HFFc6 (cell line): ENCODE measurements around the gene PPIL6. TPM values are rescaled to one million over a fixed set of nuclear protein-coding genes. Genes with fewer than 3 reads are reported as not detected.

ENCODE experiments used
- DNase-seq: peaks from one replicate; pipeline ENCODE4 v3.0.0-alpha.2; 2018
- H3K27ac Mint-ChIP-seq: 2 replicates; pipeline ENCODE4 v1.8.0; 2020; ENCODE audit warnings: mild to moderate bottlenecking, mixed read lengths
- H3K27me3 Mint-ChIP-seq: 2 replicates; pipeline ENCODE4 v1.8.0; 2021; ENCODE audit warnings: mild to moderate bottlenecking, moderate library complexity, mixed read lengths; ENCODE audit not compliant: insufficient read depth
- H3K36me3 Mint-ChIP-seq: 2 replicates; pipeline ENCODE4 v1.8.0; 2021; ENCODE audit warnings: low read depth, mixed read lengths
- H3K4me1 Mint-ChIP-seq: 2 replicates; pipeline ENCODE4 v1.8.0; 2020; ENCODE audit warnings: low read depth, mixed read lengths
- H3K4me3 Mint-ChIP-seq: 2 replicates; pipeline ENCODE4 v1.8.0; 2020; ENCODE audit warnings: mild to moderate bottlenecking, moderate library complexity, mixed read lengths
- H3K9me3 Mint-ChIP-seq: 2 replicates; pipeline ENCODE4 v1.8.0; 2020; ENCODE audit warnings: mild to moderate bottlenecking, mixed read lengths
- total RNA-seq, 6 experiments: library from RNA; stranded (reverse); fragmentation: NEBNext Ultra II Directional; extraction: Animal tissue kit (Norgen Biotek cat#: 25700); gene quantifications; 2 replicates in 1 of 6; 3 replicates in 5 of 6; pipeline ENCODE4 v1.2.3, GENCODE V29; 2021
- TF ChIP-seq, protein P1 (sequence below): fragments of 200-600 bp; sonication (generic); IDR thresholded peaks from 2 replicates; pipeline ENCODE4 v1.5.0; 2021; ENCODE audit warnings: antibody characterized with exemption, mild to moderate bottlenecking

Gene PPIL6
- total RNA-seq, 6 experiments from 2014 or later, result 0.21 to 0.53 (median 0.43) TPM; not detected in 1

DNA sequence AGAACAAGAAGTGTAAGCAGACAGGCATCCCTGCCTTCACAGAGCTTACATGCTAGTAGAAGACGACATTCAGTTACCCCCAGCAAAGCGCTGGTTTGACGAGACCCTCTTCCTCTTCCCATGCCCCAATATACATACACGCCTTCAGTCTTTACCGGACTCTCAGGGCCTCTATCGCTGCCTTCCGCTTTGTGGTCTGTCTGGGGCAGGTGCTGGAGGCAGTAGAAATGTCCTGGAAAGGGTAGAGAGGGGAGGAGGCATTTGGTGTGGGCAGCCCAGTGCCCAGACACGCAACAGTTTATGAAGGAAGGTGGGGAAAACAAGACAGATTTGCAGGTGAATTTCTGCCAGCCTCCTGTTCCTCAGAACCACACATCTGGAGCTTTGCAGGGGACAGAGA lies 6.1 kb upstream of the PPIL6 start:
- H3K4me3 Mint-ChIP-seq, result no peak overlapping the region
- peaks cover under 1% of the 10 kb centered on the region for H3K27me3 Mint-ChIP-seq
- no peak for DNase-seq
- H3K4me1 Mint-ChIP-seq, result peaks cover 9% of the 10 kb centered on the region
- no peaks in the 10 kb centered on the region for H3K9me3 Mint-ChIP-seq
- TF ChIP-seq, protein P1, sequence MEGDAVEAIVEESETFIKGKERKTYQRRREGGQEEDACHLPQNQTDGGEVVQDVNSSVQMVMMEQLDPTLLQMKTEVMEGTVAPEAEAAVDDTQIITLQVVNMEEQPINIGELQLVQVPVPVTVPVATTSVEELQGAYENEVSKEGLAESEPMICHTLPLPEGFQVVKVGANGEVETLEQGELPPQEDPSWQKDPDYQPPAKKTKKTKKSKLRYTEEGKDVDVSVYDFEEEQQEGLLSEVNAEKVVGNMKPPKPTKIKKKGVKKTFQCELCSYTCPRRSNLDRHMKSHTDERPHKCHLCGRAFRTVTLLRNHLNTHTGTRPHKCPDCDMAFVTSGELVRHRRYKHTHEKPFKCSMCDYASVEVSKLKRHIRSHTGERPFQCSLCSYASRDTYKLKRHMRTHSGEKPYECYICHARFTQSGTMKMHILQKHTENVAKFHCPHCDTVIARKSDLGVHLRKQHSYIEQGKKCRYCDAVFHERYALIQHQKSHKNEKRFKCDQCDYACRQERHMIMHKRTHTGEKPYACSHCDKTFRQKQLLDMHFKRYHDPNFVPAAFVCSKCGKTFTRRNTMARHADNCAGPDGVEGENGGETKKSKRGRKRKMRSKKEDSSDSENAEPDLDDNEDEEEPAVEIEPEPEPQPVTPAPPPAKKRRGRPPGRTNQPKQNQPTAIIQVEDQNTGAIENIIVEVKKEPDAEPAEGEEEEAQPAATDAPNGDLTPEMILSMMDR, result no peak
- peaks cover 29% of the 10 kb centered on the region for H3K36me3 Mint-ChIP-seq
- no peak overlapping the region for H3K27ac Mint-ChIP-seq

DNA sequence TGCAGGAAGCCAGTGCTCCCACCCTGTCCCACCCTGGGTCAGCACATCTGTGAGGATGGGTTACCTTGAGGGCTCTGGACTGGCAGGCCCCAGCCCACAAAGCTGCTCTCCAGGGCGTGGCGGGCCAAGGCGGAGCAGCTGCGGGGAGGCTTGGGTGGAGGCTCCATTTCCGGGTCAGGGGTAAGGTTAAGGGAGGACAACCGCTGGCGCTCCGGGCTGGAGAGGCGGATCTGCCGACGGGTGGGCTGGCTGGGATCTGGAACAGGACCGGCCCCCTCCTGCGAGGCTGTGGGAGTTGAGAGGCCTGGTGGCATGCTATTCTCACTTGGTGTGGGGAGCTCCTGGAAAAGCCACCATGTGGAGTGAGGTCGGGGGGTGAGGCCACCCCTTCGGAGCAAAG lies 5.6 kb upstream of the PPIL6 start:
- Mint-ChIP-seq H3K36me3 (peaks cover 29% of the 10 kb centered on the region), H3K9me3 (no peaks in the 10 kb centered on the region), H3K4me3 (no peak overlapping the region), H3K27me3 (peaks cover 5% of the 10 kb centered on the region), H3K27ac (no peak overlapping the region), H3K4me1 (peaks cover 12% of the 10 kb centered on the region)
- DNase-seq, result no peak
- TF ChIP-seq, protein P1, result no peak

DNA sequence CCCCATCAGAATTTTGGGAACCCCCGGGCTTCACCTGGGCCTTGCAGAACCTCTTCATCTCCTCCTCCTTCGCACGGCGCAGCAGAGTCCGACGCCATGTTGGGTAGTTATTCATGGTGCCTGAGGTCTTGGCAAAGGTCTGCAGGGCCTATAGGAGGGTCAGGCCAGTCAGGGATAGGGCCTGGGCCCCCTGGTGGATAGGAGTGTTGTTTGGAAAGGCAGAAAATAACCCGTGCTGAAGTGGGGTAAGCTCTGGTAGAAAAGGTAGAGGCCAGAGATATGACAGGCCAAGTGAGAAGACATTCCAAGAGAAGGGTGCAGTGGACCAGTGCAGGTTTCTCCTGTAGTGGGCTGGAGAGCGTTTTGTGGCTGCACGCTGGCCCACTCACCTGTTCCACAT lies 5.0 kb upstream of the PPIL6 start:
- H3K4me1 Mint-ChIP-seq, result peaks cover 12% of the 10 kb centered on the region
- H3K4me3 Mint-ChIP-seq, result no peak overlapping the region
- no peak for DNase-seq
- peaks cover 25% of the 10 kb centered on the region for H3K36me3 Mint-ChIP-seq
- H3K9me3 Mint-ChIP-seq, result no peaks in the 10 kb centered on the region
- TF ChIP-seq, protein P1, result peak; percentile 28
- H3K27me3 Mint-ChIP-seq, result peaks cover 6% of the 10 kb centered on the region
- no peak overlapping the region; the same call in 1 of the 2 replicates for H3K27ac Mint-ChIP-seq

DNA sequence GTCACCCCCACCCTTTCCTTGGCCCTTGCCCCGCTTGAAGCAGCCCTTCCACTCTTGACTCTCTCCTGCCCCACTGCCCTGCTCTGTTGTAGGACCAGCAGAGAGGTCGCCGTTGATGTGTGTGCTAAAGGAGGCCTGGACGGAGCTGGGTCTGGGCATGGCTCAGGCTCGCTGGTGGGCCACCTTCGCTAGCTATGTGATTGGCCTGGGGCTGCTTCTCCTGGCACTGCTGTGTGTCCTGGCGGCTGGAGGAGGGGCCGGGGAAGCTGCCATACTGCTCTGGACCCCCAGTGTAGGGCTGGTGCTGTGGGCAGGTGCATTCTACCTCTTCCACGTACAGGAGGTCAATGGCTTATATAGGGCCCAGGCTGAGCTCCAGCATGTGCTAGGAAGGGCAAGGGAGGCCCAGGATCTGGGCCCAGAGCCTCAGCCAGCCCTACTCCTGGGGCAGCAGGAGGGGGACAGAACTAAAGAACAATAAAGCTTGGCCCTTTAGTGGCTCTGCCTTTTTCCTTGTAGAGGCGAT lies 3.1 kb upstream of the PPIL6 start:
- no peak for DNase-seq
- Mint-ChIP-seq H3K4me3 (no peak overlapping the region), H3K36me3 (peaks cover 25% of the 10 kb centered on the region), H3K4me1 (peaks cover 23% of the 10 kb centered on the region), H3K9me3 (no peaks in the 10 kb centered on the region), H3K27me3 (peaks cover 10% of the 10 kb centered on the region), H3K27ac (no peak overlapping the region)
- TF ChIP-seq, protein P1, result no peak

DNA sequence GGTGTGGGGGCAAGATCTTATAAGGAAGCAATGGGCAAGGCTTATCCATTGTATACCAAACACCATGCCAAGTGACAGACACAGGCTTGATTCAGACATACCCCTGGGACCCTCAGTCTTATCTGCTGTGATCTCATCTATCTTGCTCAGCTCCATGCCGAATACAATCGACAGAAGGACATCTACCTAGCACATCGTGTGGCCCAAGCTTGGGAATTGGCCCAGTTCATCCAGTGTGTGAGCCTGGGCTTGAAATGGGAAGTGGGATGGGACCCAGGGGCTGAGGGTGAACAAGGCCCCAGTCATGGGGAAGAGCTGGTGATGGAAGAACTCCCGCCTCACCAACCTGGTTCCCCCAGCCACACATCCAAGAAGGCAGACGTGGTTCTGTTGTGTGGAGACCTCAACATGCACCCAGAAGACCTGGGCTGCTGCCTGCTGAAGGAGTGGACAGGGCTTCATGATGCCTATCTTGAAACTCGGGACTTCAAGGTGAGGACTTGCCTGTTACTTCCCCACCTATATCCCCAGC lies 2.0 kb upstream of the PPIL6 start:
- Mint-ChIP-seq H3K4me3 (0 out of 2 replicates have a peak overlapping the region, but pooled peaks have one; percentile 95), H3K9me3 (no peaks in the 10 kb centered on the region), H3K36me3 (peaks cover 25% of the 10 kb centered on the region), H3K4me1 (peaks cover 23% of the 10 kb centered on the region), H3K27ac (peak overlapping the region; percentile 90), H3K27me3 (peaks cover 10% of the 10 kb centered on the region)
- TF ChIP-seq, protein P1, result no peak
- DNase-seq, result no peak
